T-helper 17 cell (primary cell): ENCODE measurements around the gene CTDP1. TPM values are rescaled to one million over a fixed set of nuclear protein-coding genes. Genes with fewer than 3 reads are reported as not detected.

Experiments used
- ATAC-seq: fragments of 150-1000 bp; cut with Tn5 transposase; 2 replicates; pipeline ENCODE4 v1.10.0; 2021; ENCODE audit warnings: mild to moderate bottlenecking, moderate library complexity
- DNase-seq, 3 donors: peaks; one replicate each; pipeline versions ENCODE4 v3.0.0 to v3.0.0-alpha.2; 2020 to 2021
- H3K9me3 ChIP-seq: one replicate; pipeline ENCODE4 v1.7.0; 2013; ENCODE audit warnings: low read length, mild to moderate bottlenecking; ENCODE audit not compliant: control insufficient read depth, poor library complexity, severe bottlenecking
- H3K27ac Mint-ChIP-seq: one replicate; pipeline ENCODE4 v1.8.0; 2022; ENCODE audit warnings: mild to moderate bottlenecking, moderate library complexity, mixed read lengths
- H3K27me3 Mint-ChIP-seq: one replicate; pipeline ENCODE4 v1.8.0; 2022; ENCODE audit warnings: mixed read lengths
- H3K36me3 Mint-ChIP-seq: one replicate; pipeline ENCODE4 v1.8.0; 2022; ENCODE audit warnings: low read depth, mixed read lengths
- H3K4me1 Mint-ChIP-seq: one replicate; pipeline ENCODE4 v1.8.0; 2022; ENCODE audit warnings: mild to moderate bottlenecking, mixed read lengths
- H3K4me3 Mint-ChIP-seq: one replicate; pipeline ENCODE4 v1.8.0; 2022; ENCODE audit warnings: mild to moderate bottlenecking, moderate library complexity, mixed read lengths
- total RNA-seq, 4 donors: library from RNA in 2 of 4; stranded (reverse) in 2 of 4; gene quantifications; one replicate each; pipeline ENCODE4 v1.2.3 and lab custom pipeline; 2022 to 2026

CTDP1 gene
- total RNA-seq, 2 donors from 2014 or later = 61.0 to 65.1 TPM

GRCh38 chr18:79640064-79640672 is 39.4 kb upstream of the CTDP1 start:
- no peak overlapping the region for H3K27ac Mint-ChIP-seq
- no peaks in the 10 kb centered on the region for H3K36me3 Mint-ChIP-seq
- no peaks in the 10 kb centered on the region for H3K9me3 ChIP-seq
- H3K4me3 Mint-ChIP-seq = no peak overlapping the region
- DNase-seq (no peak), ATAC-seq (no peak)
- H3K4me1 Mint-ChIP-seq = no peaks in the 10 kb centered on the region
- peaks cover 22% of the 10 kb centered on the region for H3K27me3 Mint-ChIP-seq

GRCh38 chr18:79640875-79641274 is 38.7 kb upstream of the CTDP1 start:
- DNase-seq (no peak), ATAC-seq (no peak)
- H3K9me3 ChIP-seq = no peaks in the 10 kb centered on the region
- Mint-ChIP-seq H3K4me3 (no peak overlapping the region), H3K27me3 (peaks cover 22% of the 10 kb centered on the region), H3K27ac (no peak overlapping the region), H3K36me3 (no peaks in the 10 kb centered on the region), H3K4me1 (no peaks in the 10 kb centered on the region)

GRCh38 chr18:79641722-79642497 is 37.7 kb upstream of the CTDP1 start:
- no peak for DNase-seq
- no peak overlapping the region for H3K4me3 Mint-ChIP-seq
- no peak overlapping the region for H3K27ac Mint-ChIP-seq
- H3K4me1 Mint-ChIP-seq = peaks cover 3% of the 10 kb centered on the region
- no peaks in the 10 kb centered on the region for H3K9me3 ChIP-seq
- peaks cover 22% of the 10 kb centered on the region for H3K27me3 Mint-ChIP-seq
- ATAC-seq = no peak
- no peaks in the 10 kb centered on the region for H3K36me3 Mint-ChIP-seq

- DNase-seq = no peak
- peaks cover 3% of the 10 kb centered on the region for H3K4me1 Mint-ChIP-seq
- H3K27ac Mint-ChIP-seq = no peak overlapping the region
- no peaks in the 10 kb centered on the region for H3K9me3 ChIP-seq
- H3K36me3 Mint-ChIP-seq = no peaks in the 10 kb centered on the region
- peaks cover 22% of the 10 kb centered on the region for H3K27me3 Mint-ChIP-seq
- H3K4me3 Mint-ChIP-seq = no peak overlapping the region
- ATAC-seq = no peak
These were observed 37.0 kb upstream of the CTDP1 start for GRCh38 chr18:79642626-79643025.

GRCh38 chr18:79643054-79643984 is 36.3 kb upstream of the CTDP1 start:
- H3K4me1 Mint-ChIP-seq = peaks cover 3% of the 10 kb centered on the region

GRCh38 chr18:79644006-79644665 is 35.5 kb upstream of the CTDP1 start:
- H3K27ac Mint-ChIP-seq = no peak overlapping the region
- ATAC-seq (peak; percentile 80), DNase-seq (peak; percentile 45 to 56 (median 50))
- H3K4me3 Mint-ChIP-seq = no peak overlapping the region
- H3K27me3 Mint-ChIP-seq = peaks cover 17% of the 10 kb centered on the region
- H3K36me3 Mint-ChIP-seq = no peaks in the 10 kb centered on the region
- H3K9me3 ChIP-seq = no peaks in the 10 kb centered on the region
- peaks cover 3% of the 10 kb centered on the region for H3K4me1 Mint-ChIP-seq

More at GRCh38 chr18:79643054-79643984, 36.3 kb upstream of the CTDP1 start:
- Mint-ChIP-seq H3K27ac (no peak overlapping the region), H3K36me3 (no peaks in the 10 kb centered on the region), H3K27me3 (peaks cover 22% of the 10 kb centered on the region), H3K4me3 (no peak overlapping the region)
- ATAC-seq = no peak
- no peak for DNase-seq
- H3K9me3 ChIP-seq = no peaks in the 10 kb centered on the region

- Mint-ChIP-seq H3K36me3 (no peaks in the 10 kb centered on the region), H3K27me3 (peaks cover 12% of the 10 kb centered on the region), H3K4me3 (no peak overlapping the region), H3K27ac (no peak overlapping the region), H3K4me1 (peaks cover 3% of the 10 kb centered on the region)
- DNase-seq = no peak
- ATAC-seq = no peak
- H3K9me3 ChIP-seq = no peaks in the 10 kb centered on the region
These were observed 34.9 kb upstream of the CTDP1 start for GRCh38 chr18:79644666-79645057.

GRCh38 chr18:79645291-79645983 is 34.2 kb upstream of the CTDP1 start:
- H3K4me1 Mint-ChIP-seq = peaks cover 3% of the 10 kb centered on the region
- ATAC-seq (peak; percentile 30), DNase-seq (no peak)
- H3K27ac Mint-ChIP-seq = no peak overlapping the region
- H3K9me3 ChIP-seq = no peaks in the 10 kb centered on the region
- no peak overlapping the region for H3K4me3 Mint-ChIP-seq
- H3K36me3 Mint-ChIP-seq = no peaks in the 10 kb centered on the region
- H3K27me3 Mint-ChIP-seq = peaks cover 14% of the 10 kb centered on the region

GRCh38 chr18:79647307-79647706 is 32.3 kb upstream of the CTDP1 start:
- Mint-ChIP-seq H3K4me3 (no peak overlapping the region), H3K36me3 (peaks cover 3% of the 10 kb centered on the region), H3K4me1 (peaks cover 3% of the 10 kb centered on the region), H3K27ac (no peak overlapping the region), H3K27me3 (peaks cover 19% of the 10 kb centered on the region)
- DNase-seq = no peak
- H3K9me3 ChIP-seq = no peaks in the 10 kb centered on the region
- no peak for ATAC-seq

- peaks cover 3% of the 10 kb centered on the region for H3K4me1 Mint-ChIP-seq
- ATAC-seq = no peak
- peaks cover 23% of the 10 kb centered on the region for H3K27me3 Mint-ChIP-seq
- no peak overlapping the region for H3K4me3 Mint-ChIP-seq
- no peak for DNase-seq
- peaks cover 3% of the 10 kb centered on the region for H3K36me3 Mint-ChIP-seq
- H3K9me3 ChIP-seq = no peaks in the 10 kb centered on the region
- H3K27ac Mint-ChIP-seq = no peak overlapping the region
These were observed 28.6 kb upstream of the CTDP1 start for GRCh38 chr18:79650959-79651358.

GRCh38 chr18:79657342-79657996 is 22.1 kb upstream of the CTDP1 start:
- no peak for ATAC-seq
- DNase-seq = no peak
- Mint-ChIP-seq H3K27ac (no peak overlapping the region), H3K36me3 (peaks cover 2% of the 10 kb centered on the region), H3K4me1 (peaks cover 3% of the 10 kb centered on the region), H3K4me3 (no peak overlapping the region), H3K27me3 (peaks cover 38% of the 10 kb centered on the region)
- no peaks in the 10 kb centered on the region for H3K9me3 ChIP-seq

GRCh38 chr18:79658366-79658765 is 21.2 kb upstream of the CTDP1 start:
- Mint-ChIP-seq H3K4me3 (no peak overlapping the region), H3K4me1 (peaks cover 3% of the 10 kb centered on the region), H3K36me3 (peaks cover 2% of the 10 kb centered on the region), H3K27ac (no peak overlapping the region), H3K27me3 (peaks cover 38% of the 10 kb centered on the region)
- no peak for ATAC-seq
- no peaks in the 10 kb centered on the region for H3K9me3 ChIP-seq
- DNase-seq = no peak
